GM12873 (cell line): ENCODE results near the gene RPL39L.

Experiments used
- TF ChIP-seq, protein P1 (sequence below): IDR thresholded peaks from 2 replicates; pipeline ENCODE4 v1.5.1; 2012; ENCODE audit warnings: low read depth, mild to moderate bottlenecking, moderate library complexity, low read length, control low read depth; ENCODE audit not compliant: insufficient read depth; ENCODE audit errors: missing control alignments

Gene RPL39L

DNA sequence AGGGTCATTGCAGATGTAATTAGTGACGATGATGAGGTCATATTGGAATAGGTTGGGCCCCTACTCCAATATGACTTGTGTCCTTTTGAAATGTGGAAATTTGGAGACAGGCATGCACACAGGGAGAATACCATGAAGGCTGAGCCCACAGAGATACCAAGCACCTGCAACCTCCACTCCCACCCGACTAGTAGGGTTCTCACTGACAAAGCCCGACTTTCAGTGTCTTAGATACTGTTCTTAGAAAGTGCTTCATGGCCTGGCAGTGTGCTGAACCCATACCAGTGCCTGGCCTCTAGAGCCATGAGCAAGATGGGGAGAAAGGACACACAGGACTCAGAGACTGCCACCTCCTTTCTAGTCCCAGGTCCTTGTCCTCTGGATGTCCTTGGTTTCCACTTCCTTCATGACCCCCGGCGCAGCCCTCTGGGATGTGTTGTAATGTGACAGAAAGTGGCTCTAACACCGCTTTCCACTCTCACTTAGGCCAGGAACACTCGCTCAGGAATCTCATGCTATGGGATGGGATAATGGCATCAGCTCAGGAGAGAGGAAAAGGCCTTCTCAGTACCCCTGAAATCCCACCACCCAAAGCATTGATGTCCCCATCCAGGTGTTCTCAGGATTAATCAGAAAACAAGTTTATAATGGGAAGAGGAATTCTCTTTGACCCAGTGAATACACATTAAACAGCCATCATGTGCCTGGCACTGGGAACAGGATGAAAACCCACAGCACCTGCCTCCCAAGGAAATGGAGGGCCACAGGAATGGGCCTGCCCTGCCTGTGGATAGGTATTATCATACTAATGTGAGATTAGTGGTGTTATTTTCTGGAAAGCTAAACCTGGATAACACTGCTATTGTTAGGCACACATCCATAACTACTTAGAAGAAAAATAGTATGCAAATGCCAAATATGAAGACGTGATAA lies 59.9 kb downstream of the RPL39L start:
- TF ChIP-seq, protein P1, sequence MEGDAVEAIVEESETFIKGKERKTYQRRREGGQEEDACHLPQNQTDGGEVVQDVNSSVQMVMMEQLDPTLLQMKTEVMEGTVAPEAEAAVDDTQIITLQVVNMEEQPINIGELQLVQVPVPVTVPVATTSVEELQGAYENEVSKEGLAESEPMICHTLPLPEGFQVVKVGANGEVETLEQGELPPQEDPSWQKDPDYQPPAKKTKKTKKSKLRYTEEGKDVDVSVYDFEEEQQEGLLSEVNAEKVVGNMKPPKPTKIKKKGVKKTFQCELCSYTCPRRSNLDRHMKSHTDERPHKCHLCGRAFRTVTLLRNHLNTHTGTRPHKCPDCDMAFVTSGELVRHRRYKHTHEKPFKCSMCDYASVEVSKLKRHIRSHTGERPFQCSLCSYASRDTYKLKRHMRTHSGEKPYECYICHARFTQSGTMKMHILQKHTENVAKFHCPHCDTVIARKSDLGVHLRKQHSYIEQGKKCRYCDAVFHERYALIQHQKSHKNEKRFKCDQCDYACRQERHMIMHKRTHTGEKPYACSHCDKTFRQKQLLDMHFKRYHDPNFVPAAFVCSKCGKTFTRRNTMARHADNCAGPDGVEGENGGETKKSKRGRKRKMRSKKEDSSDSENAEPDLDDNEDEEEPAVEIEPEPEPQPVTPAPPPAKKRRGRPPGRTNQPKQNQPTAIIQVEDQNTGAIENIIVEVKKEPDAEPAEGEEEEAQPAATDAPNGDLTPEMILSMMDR = no peak

DNA sequence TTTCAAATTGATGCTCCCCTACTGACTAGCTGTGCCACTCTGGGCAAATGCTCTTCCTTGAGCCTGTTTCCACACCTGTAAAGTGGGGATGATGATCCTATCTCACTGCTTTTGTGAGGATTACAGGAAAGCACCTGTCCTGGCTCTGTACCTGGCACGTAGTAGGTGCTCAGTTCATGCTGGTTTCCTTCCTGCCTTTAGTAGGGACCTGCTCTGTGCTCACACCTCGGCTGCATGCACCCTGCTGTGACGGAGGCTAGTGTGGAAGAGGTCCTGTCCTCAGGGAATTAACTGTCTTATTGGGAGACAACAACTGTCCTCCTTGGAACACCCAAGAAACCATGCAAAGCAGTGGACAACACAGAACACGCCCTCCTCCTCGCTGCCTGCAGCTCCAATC lies 61.8 kb downstream of the RPL39L start:
- TF ChIP-seq, protein P1 = no peak

DNA sequence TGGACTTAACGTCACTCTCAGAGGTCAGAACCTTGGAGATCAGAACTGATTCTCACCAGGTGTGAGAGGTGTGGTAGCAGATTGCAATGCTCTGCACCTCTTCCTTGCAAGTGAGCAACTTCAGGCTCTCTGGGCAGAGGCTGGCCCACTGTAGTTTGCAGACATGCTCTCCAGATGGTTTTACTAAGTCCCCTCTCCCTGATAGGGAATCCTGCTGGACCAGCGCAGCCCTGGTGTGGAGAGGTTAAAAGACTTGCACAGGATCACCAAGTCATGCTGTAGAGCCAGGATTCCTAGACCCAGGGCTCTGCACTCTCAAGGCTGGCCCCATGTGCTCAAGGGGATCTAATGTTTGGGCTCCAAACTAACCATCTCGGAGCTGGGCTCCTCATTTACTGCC lies 62.2 kb downstream of the RPL39L start:
- TF ChIP-seq, protein P1 = no peak

DNA sequence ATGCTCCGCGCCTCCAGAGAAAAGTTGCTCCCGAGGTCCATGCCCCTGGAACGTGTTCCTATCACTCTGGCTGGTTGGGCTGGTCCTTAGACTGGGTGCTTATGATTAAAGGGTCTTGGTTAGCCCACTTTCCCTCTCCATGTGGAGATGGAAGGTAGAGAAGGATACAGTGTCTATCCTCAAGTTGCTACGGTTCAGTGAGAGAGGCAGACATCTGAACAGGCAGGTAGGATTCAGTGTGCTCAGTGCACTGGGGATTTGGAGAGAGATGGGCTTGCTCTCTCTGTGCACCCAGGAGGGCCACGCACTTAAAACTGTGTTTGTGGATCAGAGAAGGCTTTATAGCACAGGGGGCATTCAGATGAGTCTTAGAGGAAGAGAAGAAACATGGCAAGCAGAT lies 63.0 kb downstream of the RPL39L start:
- TF ChIP-seq, protein P1 = no peak

DNA sequence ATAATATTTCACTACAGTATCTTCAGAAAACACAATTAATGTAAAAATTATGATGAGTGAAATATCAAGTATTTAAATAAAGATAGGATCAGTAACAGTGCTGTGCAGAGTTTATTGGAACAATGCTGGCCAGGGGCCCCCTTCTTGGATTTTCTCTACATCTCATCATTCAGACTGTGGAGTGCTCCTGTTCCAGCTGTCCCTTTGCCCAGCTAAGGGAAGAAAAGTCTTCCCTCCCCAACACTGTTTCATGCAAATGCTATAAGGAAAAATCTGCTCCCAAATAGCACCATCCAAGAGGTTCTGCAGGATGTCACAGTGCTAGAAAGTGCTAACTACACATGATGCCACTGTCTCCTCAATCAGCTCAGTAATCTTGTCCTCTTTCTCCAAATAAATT lies 64.5 kb downstream of the RPL39L start:
- TF ChIP-seq, protein P1 = no peak

DNA sequence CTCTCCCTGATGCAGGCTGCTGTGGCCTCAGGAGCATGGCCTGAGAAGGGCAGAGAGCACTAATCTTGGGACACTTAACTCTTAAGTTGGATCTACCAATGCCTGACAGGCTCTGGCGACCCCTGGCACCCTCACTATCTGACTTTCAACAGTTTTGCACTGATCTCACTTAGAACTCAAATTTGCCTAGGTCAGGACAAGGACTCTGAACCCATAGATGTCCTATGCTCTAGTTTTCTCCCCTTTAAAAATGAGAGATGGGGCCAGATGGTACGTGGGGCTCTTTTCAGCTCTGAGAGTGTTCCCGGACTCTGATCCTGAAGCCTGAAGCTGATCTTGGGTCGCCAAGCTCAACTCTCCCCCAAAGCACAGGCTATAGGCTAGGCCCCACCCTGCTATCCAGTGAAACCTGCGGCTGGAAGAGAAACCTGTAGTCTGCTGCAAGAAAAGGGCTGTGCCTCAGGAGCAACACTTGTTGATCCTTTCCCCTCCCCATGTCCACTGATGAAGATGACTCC lies 65.7 kb downstream of the RPL39L start:
- TF ChIP-seq, protein P1 = no peak

DNA sequence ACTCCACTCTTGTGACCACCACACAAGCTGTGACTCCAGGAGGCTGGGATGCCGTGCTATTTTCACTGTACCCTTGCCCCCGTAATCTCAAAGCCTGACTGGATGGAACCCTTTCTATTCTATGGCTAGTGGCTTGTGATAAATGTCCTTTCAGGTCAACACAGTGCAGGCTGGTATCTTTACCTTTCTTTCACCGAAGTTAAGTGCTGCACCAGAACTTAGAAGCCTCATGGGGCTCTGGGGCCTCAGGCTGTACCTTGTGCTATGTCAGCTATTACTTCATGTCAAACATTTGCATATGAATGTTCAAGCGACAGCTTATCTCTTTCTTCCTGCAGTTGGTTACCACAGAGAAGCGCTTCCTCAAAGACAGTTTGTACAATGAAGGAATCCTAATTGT lies 66.8 kb downstream of the RPL39L start:
- TF ChIP-seq, protein P1 = no peak
